SK-N-SH (cell line): ENCODE measurements around the gene SLC34A1. TPM values are rescaled to one million over a fixed set of nuclear protein-coding genes. Genes with fewer than 3 reads are reported as not detected.

ENCODE experiments used
- CTCF ChIA-PET: fragments of 300-600, 350-600 bp; formaldehyde crosslinking; extraction: SDS; loops from one replicate; lab custom pipeline; 2021; lab: Yijun Ruan, JAX
- POLR2A ChIA-PET: fragments of 350-600 bp; sonication (Branson Sonifier 250); formaldehyde crosslinking; extraction: SDS; loops from one replicate; lab custom pipeline; 2020; ENCODE audit warnings: antibody characterized with exemption, inconsistent platforms; lab: Yijun Ruan, JAX
- DNase-seq: peaks from one replicate; pipeline ENCODE4 v3.0.0; 2012
- H2AFZ ChIP-seq: fragments of 200-600 bp; sonication (generic); 2 replicates; pipeline ENCODE4 v1.8.1; 2016; ENCODE audit warnings: antibody characterized with exemption, mild to moderate bottlenecking, low read depth
- H3F3A ChIP-seq: fragments of 200-600 bp; sonication (generic); replicated peaks from 2 replicates; pipeline ENCODE3; 2016; ENCODE audit warnings: antibody characterized with exemption, mild to moderate bottlenecking; ENCODE audit not compliant: insufficient read depth
- H3K27ac ChIP-seq, 2 experiments: fragments of 200-500 bp in 1 of 2; fragments of 200-600 bp in 1 of 2; sonication (Bioruptor generic) in 1 of 2; sonication (generic), shearing (Covaris generic) in 1 of 2; 2 replicates each; pipeline versions ENCODE4 v1.5.1 to v1.6.1; 2014 to 2016; ENCODE audit warnings: low read depth in 2 of 2, inconsistent platforms in 1 of 2, low read length in 1 of 2, mild to moderate bottlenecking in 1 of 2, mixed read lengths in 1 of 2
- H3K27me3 ChIP-seq: fragments of 200-600 bp; sonication (generic), shearing (Covaris generic); 2 replicates; pipeline ENCODE4 v1.6.1; 2016; ENCODE audit warnings: mixed run types; ENCODE audit not compliant: insufficient read depth
- H3K36me3 ChIP-seq, 2 experiments: fragments of 200-500 bp in 1 of 2; fragments of 200-600 bp in 1 of 2; sonication (Bioruptor generic) in 1 of 2; sonication (generic) in 1 of 2; replicated peaks in 1 of 2; 2 replicates each; pipeline versions ENCODE3 to v1.5.1; 2014 to 2016; ENCODE audit warnings: low read length in 1 of 2, mild to moderate bottlenecking in 1 of 2; ENCODE audit not compliant: insufficient read depth in 2 of 2, control insufficient read depth in 1 of 2
- H3K4me1 ChIP-seq, 2 experiments: fragments of 200-500 bp in 1 of 2; fragments of 200-600 bp in 1 of 2; sonication (Bioruptor generic) in 1 of 2; sonication (generic), shearing (Covaris generic) in 1 of 2; 2 replicates each; pipeline versions ENCODE4 v1.5.1 to v1.6.1; 2014 to 2016; ENCODE audit warnings: low read depth in 1 of 2, low read length in 1 of 2, mixed run types in 1 of 2; ENCODE audit not compliant: insufficient read depth in 2 of 2, control insufficient read depth in 1 of 2
- H3K4me2 ChIP-seq: fragments of 200-600 bp; sonication (generic), shearing (Covaris generic); 2 replicates; pipeline ENCODE4 v1.6.1; 2017; ENCODE audit warnings: mixed run types
- H3K4me3 ChIP-seq, 2 experiments: fragments of 200-500 bp in 1 of 2; fragments of 200-600 bp in 1 of 2; sonication (Bioruptor generic) in 1 of 2; sonication (generic), shearing (Covaris generic) in 1 of 2; 2 replicates each; pipeline versions ENCODE4 v1.5.1 to v1.8.1; 2014 to 2016; ENCODE audit warnings: low read depth in 2 of 2, inconsistent platforms in 1 of 2, low read length in 1 of 2, mild to moderate bottlenecking in 1 of 2, mixed read lengths in 1 of 2, moderate library complexity in 1 of 2
- H3K79me2 ChIP-seq: fragments of 200-600 bp; sonication (generic); 2 replicates; pipeline ENCODE4 v1.8.1; 2017; ENCODE audit warnings: mild to moderate bottlenecking; ENCODE audit not compliant: insufficient read depth
- H3K9ac ChIP-seq: fragments of 200-600 bp; sonication (generic); 2 replicates; pipeline ENCODE4 v1.6.1; 2017; ENCODE audit warnings: mixed run types
- H3K9me2 ChIP-seq: fragments of 200-600 bp; sonication (generic); 2 replicates; pipeline ENCODE4 v1.6.1; 2017; ENCODE audit warnings: mixed run types
- H3K9me3 ChIP-seq: fragments of 200-600 bp; sonication (generic); 2 replicates; pipeline ENCODE4 v1.6.1; 2017; ENCODE audit warnings: mixed run types, mild to moderate bottlenecking, moderate library complexity
- H4K20me1 ChIP-seq: fragments of 200-600 bp; sonication (generic); 2 replicates; pipeline ENCODE4 v1.6.1; 2017; ENCODE audit warnings: mild to moderate bottlenecking, mixed run types; ENCODE audit not compliant: insufficient read depth
- CHD2 ChIP-seq: fragments of 150-350 bp; IDR thresholded peaks from 2 replicates; pipeline ENCODE4 v1.6.1; 2018; ENCODE audit warnings: low read length; ENCODE audit not compliant: partially characterized antibody
- CTCF ChIP-seq: fragments of 200-600 bp; sonication (generic); IDR thresholded peaks from 2 replicates; pipeline ENCODE4 v1.6.1; 2017; ENCODE audit warnings: antibody characterized with exemption, mild to moderate bottlenecking, moderate library complexity
- ELF1 ChIP-seq: IDR thresholded peaks from 2 replicates; pipeline ENCODE4 v1.4.0; 2012
- EP300 ChIP-seq, 2 experiments: IDR thresholded peaks; 2 replicates each; pipeline versions ENCODE4 v1.4.0 to v1.6.1; 2012; ENCODE audit warnings: borderline replicate concordance in 1 of 2, low read depth in 1 of 2, low read length in 1 of 2
- EZH2phosphoT487 ChIP-seq: fragments of 200-600 bp; sonication (generic); IDR thresholded peaks from 2 replicates; pipeline ENCODE4 v1.6.1; 2017; ENCODE audit warnings: low read depth, mixed run types, mild to moderate bottlenecking, antibody characterized with exemption, moderate library complexity, borderline replicate concordance
- GATA2 ChIP-seq: sonication (generic); formaldehyde crosslinking; IDR thresholded peaks from 2 replicates; pipeline ENCODE4 v1.5.0; 2020; ENCODE audit warnings: mild to moderate bottlenecking, missing genetic modification reagents
- IRF3 ChIP-seq: fragments of 150-350 bp; IDR thresholded peaks from 2 replicates; pipeline ENCODE4 v1.6.1; 2016; ENCODE audit warnings: mild to moderate bottlenecking, low read depth, low read length
- MEF2A ChIP-seq: IDR thresholded peaks from 2 replicates; pipeline ENCODE4 v1.4.0; 2012; ENCODE audit warnings: low read depth, borderline replicate concordance
- NRF1 ChIP-seq: IDR thresholded peaks from 2 replicates; pipeline ENCODE4 v1.6.1; 2012; ENCODE audit warnings: low read depth, mild to moderate bottlenecking, low read length
- PBX3 ChIP-seq: IDR thresholded peaks from 2 replicates; pipeline ENCODE4; 2012
- POLR2AphosphoS5 ChIP-seq: IDR thresholded peaks from 2 replicates; pipeline ENCODE4 v1.6.1; 2012; ENCODE audit warnings: low read depth, low read length
- RAD21 ChIP-seq: IDR thresholded peaks from 2 replicates; pipeline ENCODE4 v1.6.1; 2012; ENCODE audit warnings: mild to moderate bottlenecking, low read length
- SIN3A ChIP-seq: IDR thresholded peaks from 2 replicates; pipeline ENCODE4 v1.6.1; 2012; ENCODE audit warnings: low read depth, mild to moderate bottlenecking, low read length, moderate library complexity, borderline replicate concordance
- SMC3 ChIP-seq: IDR thresholded peaks from 2 replicates; pipeline ENCODE4 v1.6.1; 2012; ENCODE audit warnings: low read depth, low read length, improper control_type of control experiment
- TAF1 ChIP-seq: IDR thresholded peaks from 2 replicates; pipeline ENCODE4 v1.6.1; 2012; ENCODE audit warnings: low read depth, mild to moderate bottlenecking, low read length, moderate library complexity, borderline replicate concordance
- TCF12 ChIP-seq: IDR thresholded peaks from 2 replicates; pipeline ENCODE4 v1.4.0; 2012
- TEAD4 ChIP-seq: IDR thresholded peaks from 2 replicates; pipeline ENCODE4 v1.4.0; 2012; ENCODE audit warnings: mild to moderate bottlenecking, borderline replicate concordance; ENCODE audit not compliant: insufficient read depth
- USF1 ChIP-seq: IDR thresholded peaks from 2 replicates; pipeline ENCODE4 v1.4.0; 2012; ENCODE audit warnings: low read depth, borderline replicate concordance
- USF2 ChIP-seq: fragments of 150-350 bp; IDR thresholded peaks from 2 replicates; pipeline ENCODE4 v1.6.1; 2017; ENCODE audit warnings: antibody characterized with exemption, low read length, low read depth, borderline replicate concordance
- YY1 ChIP-seq: IDR thresholded peaks from 2 replicates; pipeline ENCODE4 v1.4.0; 2012; ENCODE audit warnings: low read depth, mild to moderate bottlenecking
- WGBS: methylation state at CpG from one replicate; pipeline ENCODE4 v1.1.6; 2017; ENCODE audit warnings: low lambda C conversion rate; 5-methylcytosine and 5-hydroxymethylcytosine counted together
- polyA plus RNA-seq, 3 experiments: library from polyadenylated mRNA; depleted of rRNA; stranded (reverse); fragments of >200 nt; gene quantifications; 2 replicates each; pipeline ENCODE4 v1.2.3, GENCODE V29; 2012

SLC34A1 gene
- polyA plus RNA-seq, 1 of the 3 experiments (the other 2 are of a cell fraction) = 0.03 TPM

- H3K9me3 ChIP-seq = no peaks in the 10 kb centered on the region
- ChIA-PET POLR2A (interaction anchor here (2.1 kb wide), 1 partner anchor 12 kb away, joined by 6 read pairs; the partner anchor contains the start of gene GRK6), CTCF (interaction anchor here (0.6 to 12.7 kb wide), 3 partner anchors 16 to 63 kb away, joined by 3 to 206 read pairs (median 4); partner anchors contain the start of gene PFN3)
- H3K4me2 ChIP-seq = no peak overlapping the region
- DNase-seq = no peak
- no peaks in the 10 kb centered on the region for H3K9me2 ChIP-seq
- peaks cover 0 to 7% of the 10 kb centered on the region in 2 experiments; a peak in 1 of 4 replicates for H3K4me1 ChIP-seq
- TF ChIP-seq RAD21 (no peak), USF2 (no peak), PBX3 (no peak), MEF2A (no peak), YY1 (no peak)
- peaks cover 12 to 39% of the 10 kb centered on the region in 2 experiments for H3K36me3 ChIP-seq
- no peak overlapping the region for H3K4me3 ChIP-seq
- H3K79me2 ChIP-seq = peaks cover 3% of the 10 kb centered on the region; the same call in 1 of the 2 replicates
- no peaks in the 10 kb centered on the region for H4K20me1 ChIP-seq
- no peaks in the 10 kb centered on the region for H3K27me3 ChIP-seq
- H3F3A ChIP-seq = peaks cover 10% of the 10 kb centered on the region
- H3K27ac ChIP-seq = no peak overlapping the region
- no peak overlapping the region for H2AFZ ChIP-seq
- 96% methylated on average over 9 of the region's 10 CpGs for WGBS
- no peak overlapping the region for H3K9ac ChIP-seq
Measured at GRCh38 chr5:177438468-177438867, 54.2 kb downstream of the SLC34A1 start.

GRCh38 chr5:177439518-177440053 lies 55.4 kb downstream of the SLC34A1 start:
- H3K9me3 ChIP-seq = no peaks in the 10 kb centered on the region
- WGBS = 87% methylated on average over 4 of the region's 4 CpGs
- H3K4me3 ChIP-seq = no peak overlapping the region
- TF ChIP-seq SIN3A = no peak
- no peak for TF ChIP-seq TCF12
- no peak for TF ChIP-seq USF2
- TF ChIP-seq RAD21 = no peak
- no peak for TF ChIP-seq TEAD4
- no peak for TF ChIP-seq POLR2AphosphoS5
- TF ChIP-seq EZH2phosphoT487 = no peak
- TF ChIP-seq EP300 (IDR thresholded peaks at IDR 0.05; ENCODE audit: borderline replicate concordance in 1 of 2, low read depth in 1 of 2, low read length in 1 of 2) = no peak
- TF ChIP-seq USF1 = no peak
- TF ChIP-seq IRF3 = no peak
- TF ChIP-seq GATA2 (CRISPR knock-in tag) = no peak
- TF ChIP-seq TAF1 = no peak
- TF ChIP-seq NRF1 = no peak
- no peak for TF ChIP-seq CHD2
- TF ChIP-seq CTCF = no peak
- no peak for TF ChIP-seq SMC3
- TF ChIP-seq YY1 = no peak
- no peak for TF ChIP-seq ELF1
- TF ChIP-seq, all 33 proteins: peak for 0
- Histone ChIP-seq H3K4me1 (peaks cover 0 to 7% of the 10 kb centered on the region in 2 experiments; a peak in 1 of 4 replicates), H2AFZ (no peak overlapping the region), H4K20me1 (0 out of 2 replicates have a peak, but pooled peaks cover 7% of the 10 kb centered on the region), H3K36me3 (peaks cover 17 to 33% of the 10 kb centered on the region in 2 experiments), H3K27ac (no peak overlapping the region), H3K4me2 (no peak overlapping the region), H3K27me3 (no peaks in the 10 kb centered on the region), H3K79me2 (peaks cover 9% of the 10 kb centered on the region), H3K9ac (no peak overlapping the region), H3F3A (peaks cover 10% of the 10 kb centered on the region), H3K9me2 (no peaks in the 10 kb centered on the region)
- ChIA-PET POLR2A (no interaction called here), CTCF (interaction anchor here (0.9 to 12.7 kb wide), 8 partner anchors 11 to 121 kb away, joined by 3 to 206 read pairs (median 7); partner anchors contain the start of gene PFN3)
- DNase-seq = no peak
